GM18907 (cell line): ENCODE results near the gene NHSL2.
A peak's percentile ranks its signal among the peaks of the same experiment; 100 is the strongest.
"Not testable (repeated sequence)": the region's sequence is repeated elsewhere in the genome, so short reads cannot be mapped to it uniquely, and the experiment has no call there.

Source experiments
- ATAC-seq: cut with Tn5 transposase; IDR thresholded peaks from one replicate; pipeline ENCODE4 v1.9.1; 2021; ENCODE audit warnings: mild to moderate bottlenecking, moderate library complexity; ENCODE audit not compliant: unreplicated experiment

Gene NHSL2

GRCh38 chrX:72146527-72146926, 235.9 kb downstream of the NHSL2 start:
- ATAC-seq = no peak

GRCh38 chrX:72158773-72159172, 248.1 kb downstream of the NHSL2 start:
- no peak for ATAC-seq

- no peak for ATAC-seq
Observed at GRCh38 chrX:72159769-72160168, 249.1 kb downstream of the NHSL2 start.

GRCh38 chrX:72165551-72165950, 254.9 kb downstream of the NHSL2 start:
- ATAC-seq = no peak

GRCh38 chrX:72169008-72169728, 258.5 kb downstream of the NHSL2 start:
- ATAC-seq = no peak

GRCh38 chrX:72176289-72176688, 265.6 kb downstream of the NHSL2 start:
- ATAC-seq = not testable (repeated sequence)

GRCh38 chrX:72176981-72177380, 266.3 kb downstream of the NHSL2 start:
- ATAC-seq = no peak

GRCh38 chrX:72180539-72180938, 269.9 kb downstream of the NHSL2 start:
- ATAC-seq = no peak

- peak; percentile 96 for ATAC-seq
Observed at GRCh38 chrX:72181178-72182125, 270.8 kb downstream of the NHSL2 start, which contains the start of gene PIN4. Gene PIN4, plus strand, starts transcription at chrX:72181757. Its CDS starts 29 bp downstream, at chrX:72181786.

GRCh38 chrX:72182924-72183323, 272.3 kb downstream of the NHSL2 start:
- no peak for ATAC-seq

- ATAC-seq = no peak
Observed at GRCh38 chrX:72201836-72202536, 291.3 kb downstream of the NHSL2 start.
